Hepatocyte (in vitro differentiated cells): ENCODE measurements around the gene RCCD1.
"Not testable (repeated sequence)": the region's sequence is repeated elsewhere in the genome, so short reads cannot be mapped to it uniquely, and the experiment has no call there.

Source experiments
- CTCF ChIP-seq: fragments of 200-600 bp; sonication (generic); IDR thresholded peaks from 2 replicates; pipeline ENCODE4 v1.5.1; 2016; ENCODE audit warnings: antibody characterized with exemption, mild to moderate bottlenecking; ENCODE audit not compliant: poor library complexity
- EZH2phosphoT487 ChIP-seq: fragments of 200-600 bp; sonication (generic); IDR thresholded peaks from one replicate; pipeline ENCODE4 v1.6.1; 2018; ENCODE audit warnings: antibody characterized with exemption, mild to moderate bottlenecking, low read depth, moderate library complexity; ENCODE audit not compliant: unreplicated experiment, severe bottlenecking

- not testable (repeated sequence) for TF ChIP-seq CTCF, EZH2phosphoT487
Measured at GRCh38 chr15:90922712-90923322, 31.9 kb upstream of the RCCD1 start.
